GM19328 (cell line): ENCODE measurements around the gene ZMYM3.

ENCODE experiments used
- ATAC-seq: cut with Tn5 transposase; IDR thresholded peaks from one replicate; pipeline ENCODE4 v1.9.1; 2021; ENCODE audit warnings: mild to moderate bottlenecking, moderate library complexity; ENCODE audit not compliant: unreplicated experiment

The ZMYM3 gene

GRCh38 chrX:71253253-71254091, 468 bp downstream of the ZMYM3 start:
- no peak for ATAC-seq

- no peak for ATAC-seq
Observed at GRCh38 chrX:71252221-71252620, 1.7 kb downstream of the ZMYM3 start.

- no peak for ATAC-seq
Observed at GRCh38 chrX:71251466-71251973, 2.4 kb downstream of the ZMYM3 start.

GRCh38 chrX:71250841-71251240, 3.1 kb downstream of the ZMYM3 start:
- ATAC-seq, result no peak

- no peak for ATAC-seq
Observed at GRCh38 chrX:71245159-71245558, 8.8 kb downstream of the ZMYM3 start.

GRCh38 chrX:71244359-71245128, 9.4 kb downstream of the ZMYM3 start:
- no peak for ATAC-seq

- no peak for ATAC-seq
Observed at GRCh38 chrX:71241301-71241700, 12.6 kb downstream of the ZMYM3 start.

GRCh38 chrX:71239781-71240180, 14.2 kb downstream of the ZMYM3 start:
- no peak for ATAC-seq

- ATAC-seq, result no peak
Observed at GRCh38 chrX:71236836-71237235, 17.1 kb downstream of the ZMYM3 start.

GRCh38 chrX:71235482-71235881, 18.5 kb downstream of the ZMYM3 start:
- ATAC-seq, result no peak

GRCh38 chrX:71228063-71228642, 25.8 kb downstream of the ZMYM3 start:
- ATAC-seq, result no peak

GRCh38 chrX:71227370-71228062, 26.4 kb downstream of the ZMYM3 start:
- ATAC-seq, result no peak

GRCh38 chrX:71225676-71226075, 28.3 kb downstream of the ZMYM3 start:
- ATAC-seq, result no peak

- no peak for ATAC-seq
Observed at GRCh38 chrX:71225009-71225408, 28.9 kb downstream of the ZMYM3 start.

- ATAC-seq, result no peak
Observed at GRCh38 chrX:71224098-71224708, 29.7 kb downstream of the ZMYM3 start.

- no peak for ATAC-seq
Observed at GRCh38 chrX:71222929-71223328, 31.0 kb downstream of the ZMYM3 start, which contains the start of gene GJB1. TSS of gene GJB1 (plus strand) at chrX:71223224. CDS start at chrX:71223708, 484 bp downstream.

- ATAC-seq, result no peak
Observed at GRCh38 chrX:71221145-71221544, 32.8 kb downstream of the ZMYM3 start.

- ATAC-seq, result no peak
Observed at GRCh38 chrX:71217298-71217697, 36.6 kb downstream of the ZMYM3 start.

- ATAC-seq, result no peak
Observed at GRCh38 chrX:71216485-71216884, 37.5 kb downstream of the ZMYM3 start.

- ATAC-seq, result no peak
Observed at GRCh38 chrX:71215338-71215912, 38.5 kb downstream of the ZMYM3 start.
